ENCODE results near the gene NOLC1.

The NOLC1 gene

GRCh38 chr10:102151774-102152544 is at the start of gene NOLC1:
Gene NOLC1 (plus strand): TSS chr10:102152389. CDS start chr10:102152411, 22 bp downstream.
- in situ Hi-C loops (cut with MboI; ENCODE audit: low sequenced_read_pairs) = no loop called here

GRCh38 chr10:102102421-102102820 is 49.8 kb upstream of the NOLC1 start:
- in situ Hi-C loops (cut with MboI; ENCODE audit: low sequenced_read_pairs) = no loop called here

GRCh38 chr10:102106998-102107397 is 45.2 kb upstream of the NOLC1 start:
- in situ Hi-C loops (cut with MboI; ENCODE audit: low sequenced_read_pairs) = no loop called here

- in situ Hi-C loops (cut with MboI; ENCODE audit: low sequenced_read_pairs) = no loop called here
These were observed 42.7 kb upstream of the NOLC1 start for GRCh38 chr10:102109166-102110116.

- in situ Hi-C loops (cut with MboI; ENCODE audit: low sequenced_read_pairs) = no loop called here
These were observed 40.9 kb upstream of the NOLC1 start for GRCh38 chr10:102111276-102111675.

GRCh38 chr10:102112210-102112817 is 39.9 kb upstream of the NOLC1 start:
- in situ Hi-C loops (cut with MboI; ENCODE audit: low sequenced_read_pairs) = no loop called here

- in situ Hi-C loops (cut with MboI; ENCODE audit: low sequenced_read_pairs) = no loop called here
These were observed 38.8 kb upstream of the NOLC1 start for GRCh38 chr10:102113261-102113955.

- in situ Hi-C loops (cut with MboI; ENCODE audit: low sequenced_read_pairs) = no loop called here
These were observed 38.0 kb upstream of the NOLC1 start for GRCh38 chr10:102113956-102114857.

- in situ Hi-C loops (cut with MboI; ENCODE audit: low sequenced_read_pairs) = no loop called here
These were observed 37.1 kb upstream of the NOLC1 start for GRCh38 chr10:102114861-102115618.

- in situ Hi-C loops (cut with MboI; ENCODE audit: low sequenced_read_pairs) = no loop called here
These were observed 36.4 kb upstream of the NOLC1 start for GRCh38 chr10:102115775-102116174.

- in situ Hi-C loops (cut with MboI; ENCODE audit: low sequenced_read_pairs) = no loop called here
These were observed 35.5 kb upstream of the NOLC1 start for GRCh38 chr10:102116656-102117055.

GRCh38 chr10:102117391-102118159 is 34.6 kb upstream of the NOLC1 start:
- in situ Hi-C loops (cut with MboI; ENCODE audit: low sequenced_read_pairs) = no loop called here

- in situ Hi-C loops (cut with MboI; ENCODE audit: low sequenced_read_pairs) = no loop called here
These were observed 33.3 kb upstream of the NOLC1 start for GRCh38 chr10:102118867-102119266.

- in situ Hi-C loops (cut with MboI; ENCODE audit: low sequenced_read_pairs) = no loop called here
These were observed 32.6 kb upstream of the NOLC1 start for GRCh38 chr10:102119417-102120141.

- in situ Hi-C loops (cut with MboI; ENCODE audit: low sequenced_read_pairs) = no loop called here
These were observed 31.8 kb upstream of the NOLC1 start, which contains the start of gene LDB1 for GRCh38 chr10:102120142-102120990. Gene LDB1 (minus strand): TSS chr10:102120368. CDS start chr10:102120110, 258 bp downstream.

- in situ Hi-C loops (cut with MboI; ENCODE audit: low sequenced_read_pairs) = no loop called here
These were observed 31.0 kb upstream of the NOLC1 start for GRCh38 chr10:102120991-102121738.

Measured in HL-60/S4 (cell line).